Subcutaneous adipose tissue (tissue), 4 donors: ENCODE results near the gene GABPB1. TPM values are rescaled to one million over a fixed set of nuclear protein-coding genes. Genes with fewer than 3 reads are reported as not detected.

Experiments
- CTCF ChIP-seq: fragments of 450-650 bp; IDR thresholded peaks from one replicate; pipeline ENCODE4 v1.5.1; 2016; ENCODE audit warnings: low read depth, mild to moderate bottlenecking, control low read depth, antibody characterized with exemption, moderate library complexity
- total RNA-seq, 4 donors: library from RNA; depleted of rRNA; stranded (reverse); fragments of >200 nt; gene quantifications; one replicate each; pipeline ENCODE4 v1.1.0, GENCODE V29; 2016

GABPB1 gene
- total RNA-seq, 4 donors from 2014 or later = 14.3 to 20.9 (median 17.4) TPM

GRCh38 chr15:50259276-50259675 is 95.7 kb downstream of the GABPB1 start:
- TF ChIP-seq CTCF = no peak

- no peak for TF ChIP-seq CTCF
These were observed 97.1 kb downstream of the GABPB1 start for GRCh38 chr15:50257924-50258323.

GRCh38 chr15:50257332-50257731 is 97.7 kb downstream of the GABPB1 start:
- no peak for TF ChIP-seq CTCF

GRCh38 chr15:50256188-50257041 is 98.6 kb downstream of the GABPB1 start:
- TF ChIP-seq CTCF = no peak

GRCh38 chr15:50252556-50252955 is 102.4 kb downstream of the GABPB1 start:
- no peak for TF ChIP-seq CTCF

- TF ChIP-seq CTCF = no peak
These were observed 103.3 kb downstream of the GABPB1 start for GRCh38 chr15:50251638-50252182.

- TF ChIP-seq CTCF = no peak
These were observed 104.1 kb downstream of the GABPB1 start for GRCh38 chr15:50250760-50251394.
